ENCODE results near the gene BAIAP2L1. TPM values are rescaled to one million over a fixed set of nuclear protein-coding genes. Genes with fewer than 3 reads are reported as not detected.
"Not testable (repeated sequence)": the region's sequence is repeated elsewhere in the genome, so short reads cannot be mapped to it uniquely, and the experiment has no call there.

The BAIAP2L1 gene
- total and polyA plus RNA-seq, 5 donors: 0.71 to 2.1 (median 1.2) TPM

GRCh38 chr7:98319176-98319575, 81.7 kb downstream of the BAIAP2L1 start:
- no peaks in the 10 kb centered on the region for H3K9me3 ChIP-seq (ENCODE audit: control insufficient read depth, low read length)
- H3K4me3 ChIP-seq (ENCODE audit: low read length): no peak overlapping the region
- 83% methylated on average over 9 of the region's 9 CpGs for WGBS
- H3K27ac ChIP-seq (ENCODE audit: low read length): no peak overlapping the region
- peaks cover 2% of the 10 kb centered on the region for H3K4me1 ChIP-seq (ENCODE audit: control insufficient read depth, insufficient read depth, low read length)
- intact Hi-C loops (cut with DNase I): no loop called here
- ATAC-seq (no peak), DNase-seq (no peak)
- H3K27me3 ChIP-seq (ENCODE audit: control insufficient read depth, insufficient read depth): no peaks in the 10 kb centered on the region

- Histone ChIP-seq H3K4me3 (ENCODE audit: low read length) (no peak overlapping the region), H3K9me3 (ENCODE audit: control insufficient read depth, low read length) (no peaks in the 10 kb centered on the region), H3K27ac (ENCODE audit: low read length) (no peak overlapping the region), H3K4me1 (ENCODE audit: control insufficient read depth, insufficient read depth, low read length) (no peaks in the 10 kb centered on the region), H3K27me3 (ENCODE audit: control insufficient read depth, insufficient read depth) (no peaks in the 10 kb centered on the region)
- WGBS: 95% methylated on average over 14 of the region's 14 CpGs
- peak in 1 of 2 donors; percentile 19 for ATAC-seq
- intact Hi-C loops (cut with DNase I): no loop called here
- DNase-seq: no peak
Measured at GRCh38 chr7:98317366-98318040, 83.4 kb downstream of the BAIAP2L1 start.

GRCh38 chr7:98315994-98316527, 84.8 kb downstream of the BAIAP2L1 start:
- H3K4me3 ChIP-seq (ENCODE audit: low read length); intact Hi-C loops (cut with DNase I); ATAC-seq; H3K4me1 ChIP-seq (ENCODE audit: control insufficient read depth, insufficient read depth, low read length); DNase-seq; H3K9me3 ChIP-seq (ENCODE audit: control insufficient read depth, low read length); H3K27ac ChIP-seq (ENCODE audit: low read length); H3K27me3 ChIP-seq (ENCODE audit: control insufficient read depth, insufficient read depth): not testable (repeated sequence)
- WGBS: 92% methylated on average over 4 of the region's 4 CpGs

- Histone ChIP-seq H3K4me3 (ENCODE audit: low read length) (no peak overlapping the region), H3K4me1 (ENCODE audit: control insufficient read depth, insufficient read depth, low read length) (no peaks in the 10 kb centered on the region), H3K27me3 (ENCODE audit: control insufficient read depth, insufficient read depth) (no peaks in the 10 kb centered on the region), H3K9me3 (ENCODE audit: control insufficient read depth, low read length) (no peaks in the 10 kb centered on the region), H3K27ac (ENCODE audit: low read length) (no peak overlapping the region)
- DNase-seq (no peak), ATAC-seq (no peak)
- intact Hi-C loops (cut with DNase I): no loop called here
- 91% methylated on average over 13 of the region's 13 CpGs for WGBS
Measured at GRCh38 chr7:98315318-98315993, 85.4 kb downstream of the BAIAP2L1 start.

- intact Hi-C loops (cut with DNase I): no loop called here
- Histone ChIP-seq H3K9me3 (ENCODE audit: control insufficient read depth, low read length) (no peaks in the 10 kb centered on the region), H3K27me3 (ENCODE audit: control insufficient read depth, insufficient read depth) (no peaks in the 10 kb centered on the region), H3K4me3 (ENCODE audit: low read length) (no peak overlapping the region), H3K4me1 (ENCODE audit: control insufficient read depth, insufficient read depth, low read length) (no peaks in the 10 kb centered on the region), H3K27ac (ENCODE audit: low read length) (no peak overlapping the region)
- 92% methylated on average over 11 of the region's 11 CpGs for WGBS
- DNase-seq (no peak), ATAC-seq (no peak)
Measured at GRCh38 chr7:98314469-98314868, 86.4 kb downstream of the BAIAP2L1 start.

- 57% methylated on average over 7 of the region's 7 CpGs for WGBS
- ATAC-seq (no peak), DNase-seq (no peak)
- H3K4me3 ChIP-seq (ENCODE audit: low read length): no peak overlapping the region
- H3K9me3 ChIP-seq (ENCODE audit: control insufficient read depth, low read length): no peaks in the 10 kb centered on the region
- H3K27ac ChIP-seq (ENCODE audit: low read length): no peak overlapping the region
- intact Hi-C loops (cut with DNase I): no loop called here
- H3K27me3 ChIP-seq (ENCODE audit: control insufficient read depth, insufficient read depth): no peaks in the 10 kb centered on the region
- H3K4me1 ChIP-seq (ENCODE audit: control insufficient read depth, insufficient read depth, low read length): no peaks in the 10 kb centered on the region
Measured at GRCh38 chr7:98312201-98312600, 88.7 kb downstream of the BAIAP2L1 start.

- intact Hi-C loops (cut with DNase I): no loop called here
- no peak for ATAC-seq
Measured at GRCh38 chr7:98309566-98309965, 91.3 kb downstream of the BAIAP2L1 start.

GRCh38 chr7:98307971-98308466, 92.9 kb downstream of the BAIAP2L1 start:
- ATAC-seq: no peak
- H3K9me3 ChIP-seq (ENCODE audit: control insufficient read depth, low read length): no peaks in the 10 kb centered on the region
- 94% methylated on average over 14 of the region's 14 CpGs for WGBS
- no peak overlapping the region for H3K27ac ChIP-seq (ENCODE audit: low read length)
- H3K4me1 ChIP-seq (ENCODE audit: control insufficient read depth, insufficient read depth, low read length): no peaks in the 10 kb centered on the region
- intact Hi-C loops (cut with DNase I): no loop called here
- H3K27me3 ChIP-seq (ENCODE audit: control insufficient read depth, insufficient read depth): no peaks in the 10 kb centered on the region
- DNase-seq: peak in 1 of 3 donors; percentile 13
- H3K4me3 ChIP-seq (ENCODE audit: low read length): no peak overlapping the region

More at GRCh38 chr7:98309566-98309965, 91.3 kb downstream of the BAIAP2L1 start:
- peak in 1 of 3 donors; percentile 29 for DNase-seq
- H3K9me3 ChIP-seq (ENCODE audit: control insufficient read depth, low read length): no peaks in the 10 kb centered on the region
- H3K4me3 ChIP-seq (ENCODE audit: low read length): no peak overlapping the region
- no peaks in the 10 kb centered on the region for H3K27me3 ChIP-seq (ENCODE audit: control insufficient read depth, insufficient read depth)
- H3K4me1 ChIP-seq (ENCODE audit: control insufficient read depth, insufficient read depth, low read length): no peaks in the 10 kb centered on the region
- WGBS: 97% methylated on average over 8 of the region's 8 CpGs
- no peak overlapping the region for H3K27ac ChIP-seq (ENCODE audit: low read length)

GRCh38 chr7:98305951-98306535, 94.8 kb downstream of the BAIAP2L1 start:
- DNase-seq: peak in 1 of 3 donors; percentile 26
- no peak for ATAC-seq
- Histone ChIP-seq H3K9me3 (ENCODE audit: control insufficient read depth, low read length) (no peaks in the 10 kb centered on the region), H3K4me3 (ENCODE audit: low read length) (no peak overlapping the region), H3K27me3 (ENCODE audit: control insufficient read depth, insufficient read depth) (no peaks in the 10 kb centered on the region), H3K27ac (ENCODE audit: low read length) (no peak overlapping the region), H3K4me1 (ENCODE audit: control insufficient read depth, insufficient read depth, low read length) (no peaks in the 10 kb centered on the region)
- intact Hi-C loops (cut with DNase I): no loop called here
- 48% methylated on average over 22 of the region's 22 CpGs for WGBS

GRCh38 chr7:98303906-98304305, 97.0 kb downstream of the BAIAP2L1 start:
- no peaks in the 10 kb centered on the region for H3K9me3 ChIP-seq (ENCODE audit: control insufficient read depth, low read length)
- ATAC-seq (no peak), DNase-seq (peak in 2 of 3 donors; percentile 6 to 60)
- no peak overlapping the region for H3K27ac ChIP-seq (ENCODE audit: low read length)
- intact Hi-C loops (cut with DNase I): no loop called here
- H3K4me1 ChIP-seq (ENCODE audit: control insufficient read depth, insufficient read depth, low read length): no peaks in the 10 kb centered on the region
- 67% methylated on average over 15 of the region's 15 CpGs for WGBS
- no peaks in the 10 kb centered on the region for H3K27me3 ChIP-seq (ENCODE audit: control insufficient read depth, insufficient read depth)
- no peak overlapping the region for H3K4me3 ChIP-seq (ENCODE audit: low read length)

Data from right cardiac atrium (tissue), 5 donors.